GM19324 (cell line): ENCODE results near the gene KLHL34.

Experiments
- ATAC-seq: cut with Tn5 transposase; IDR thresholded peaks from one replicate; pipeline ENCODE4 v1.9.1; 2021; ENCODE audit warnings: mild to moderate bottlenecking, moderate library complexity; ENCODE audit not compliant: unreplicated experiment, low FRiP score

The KLHL34 gene

GRCh38 chrX:21656587-21657317 is 1.4 kb downstream of the KLHL34 start:
- no peak for ATAC-seq

GRCh38 chrX:21655901-21656586 is 2.1 kb downstream of the KLHL34 start:
- no peak for ATAC-seq

GRCh38 chrX:21645886-21646285 is 12.2 kb downstream of the KLHL34 start:
- ATAC-seq: no peak

- no peak for ATAC-seq
Observed at GRCh38 chrX:21645431-21645830, 12.7 kb downstream of the KLHL34 start.

GRCh38 chrX:21639775-21640174 is 18.4 kb downstream of the KLHL34 start:
- ATAC-seq: no peak

GRCh38 chrX:21638311-21638710 is 19.8 kb downstream of the KLHL34 start:
- ATAC-seq: no peak

GRCh38 chrX:21632027-21632426 is 26.1 kb downstream of the KLHL34 start:
- no peak for ATAC-seq

GRCh38 chrX:21623778-21624501 is 34.2 kb downstream of the KLHL34 start:
- no peak for ATAC-seq

- no peak for ATAC-seq
Observed at GRCh38 chrX:21620234-21620633, 37.9 kb downstream of the KLHL34 start.

- no peak for ATAC-seq
Observed at GRCh38 chrX:21616386-21616785, 41.7 kb downstream of the KLHL34 start.

GRCh38 chrX:21612154-21612553 is 46.0 kb downstream of the KLHL34 start:
- ATAC-seq: no peak

GRCh38 chrX:21610168-21610567 is 48.0 kb downstream of the KLHL34 start:
- no peak for ATAC-seq

- ATAC-seq: no peak
Observed at GRCh38 chrX:21606002-21606401, 52.1 kb downstream of the KLHL34 start.
